ENCODE measurements around the gene SIGLEC1. TPM values are rescaled to one million over a fixed set of nuclear protein-coding genes. Genes with fewer than 3 reads are reported as not detected.

SIGLEC1 gene
- total RNA-seq, 1 experiment from 2014 or later = not detected

DNA sequence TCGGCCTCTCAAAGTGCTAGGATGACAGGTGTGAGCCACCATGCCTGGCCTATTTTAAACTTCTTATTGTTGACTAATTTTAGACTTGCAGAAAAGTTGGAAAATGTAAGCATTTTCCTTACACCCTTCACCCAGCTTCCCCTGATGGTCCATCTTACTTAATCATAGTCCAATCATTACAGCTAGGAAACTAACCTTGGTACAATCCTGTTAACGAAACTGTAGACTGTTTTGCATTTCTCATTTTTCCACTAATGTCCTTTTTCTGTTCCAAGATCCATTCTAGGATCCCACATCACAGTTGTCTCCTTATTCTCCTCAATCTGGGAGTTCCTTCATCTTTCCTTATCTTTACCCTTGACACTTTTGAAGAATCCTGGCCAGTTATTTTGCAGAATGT, 48.5 kb downstream of the SIGLEC1 start:
- TF ChIP-seq EZH2phosphoT487 (IDR thresholded peaks at IDR 0.05; ENCODE audit: borderline replicate concordance, low read length) = no peak
- TF ChIP-seq EZH2 (IDR thresholded peaks at IDR 0.05; ENCODE audit: low read length, unreplicated experiment) = no peak
- TF ChIP-seq CTCF (conservative IDR thresholded peaks at IDR 0.05; ENCODE audit: low read depth, low read length) = no peak
- intact Hi-C loops (cut with micrococcal nuclease) = no loop called here
- BruUV-seq (replicated peaks) = no TSS peak
- DNase-seq = no peak
- Histone ChIP-seq H3K4me1 (ENCODE audit: insufficient read depth, low read length) (no peaks in the 10 kb centered on the region), H4K20me1 (ENCODE audit: low read length) (no peaks in the 10 kb centered on the region), H3K4me3 (ENCODE audit: low read length) (no peak overlapping the region), H3K4me2 (ENCODE audit: low read length) (no peak overlapping the region), H3K27ac (ENCODE audit: low read length) (no peak overlapping the region), H3F3A (ENCODE audit: low read length, unreplicated experiment) (no peaks in the 10 kb centered on the region), H3K9ac (ENCODE audit: low read length) (no peak overlapping the region), H3K79me2 (ENCODE audit: low read length) (no peaks in the 10 kb centered on the region), H3K36me3 (ENCODE audit: low read depth, low read length) (no peaks in the 10 kb centered on the region), H3K9me2 (replicated peaks; ENCODE audit: low read length) (no peaks in the 10 kb centered on the region), H2AFZ (ENCODE audit: low read length) (no peak overlapping the region), H3K9me3 (ENCODE audit: low read length) (no peaks in the 10 kb centered on the region), H3K27me3 (ENCODE audit: low read length) (peaks cover 18% of the 10 kb centered on the region)
- POLR2A ChIA-PET (ENCODE audit: unreplicated experiment) = no interaction called here
- CTCF ChIA-PET = no interaction called here
- no peak for ATAC-seq

GRCh38 chr20:3663031-3663701, 49.2 kb downstream of the SIGLEC1 start, which contains the start of gene GFRA4:
TSS of gene GFRA4 (minus strand) at chr20:3663399. CDS start at chr20:3663399, 0 bp downstream.
- Histone ChIP-seq H3K36me3 (ENCODE audit: low read depth, low read length) (no peaks in the 10 kb centered on the region), H3K9ac (ENCODE audit: low read length) (no peak within 1 kb of the TSS), H3K4me2 (ENCODE audit: low read length) (no peak within 1 kb of the TSS), H4K20me1 (ENCODE audit: low read length) (no peaks in the 10 kb centered on the region), H3F3A (ENCODE audit: low read length, unreplicated experiment) (no peaks in the 10 kb centered on the region), H2AFZ (ENCODE audit: low read length) (no peak within 1 kb of the TSS), H3K79me2 (ENCODE audit: low read length) (no peaks in the 10 kb centered on the region), H3K9me3 (ENCODE audit: low read length) (no peaks in the 10 kb centered on the region), H3K4me1 (ENCODE audit: insufficient read depth, low read length) (no peaks in the 10 kb centered on the region), H3K9me2 (replicated peaks; ENCODE audit: low read length) (no peaks in the 10 kb centered on the region), H3K4me3 (ENCODE audit: low read length) (no peak within 1 kb of the TSS), H3K27ac (ENCODE audit: low read length) (no peak within 1 kb of the TSS), H3K27me3 (ENCODE audit: low read length) (peaks cover 18% of the 10 kb centered on the region)
- ChIA-PET CTCF (no interaction called here), POLR2A (ENCODE audit: unreplicated experiment) (no interaction called here)
- intact Hi-C loops (cut with micrococcal nuclease) = no loop called here
- TF ChIP-seq CTCF (conservative IDR thresholded peaks at IDR 0.05; ENCODE audit: low read depth, low read length) (no peak), EZH2 (IDR thresholded peaks at IDR 0.05; ENCODE audit: low read length, unreplicated experiment) (no peak), EZH2phosphoT487 (IDR thresholded peaks at IDR 0.05; ENCODE audit: borderline replicate concordance, low read length) (no peak)
- DNase-seq (no peak), ATAC-seq (no peak)
- no TSS peak for BruUV-seq (replicated peaks)

Other genes with a start within 250 kb of the SIGLEC1 start
- 26.1 and 29.6 TPM in 2 replicates for gene ATRN, start 241.6 kb downstream of the SIGLEC1 start, total RNA-seq (2014; rRNA removed)
- gene GFRA4, start 49.2 kb downstream of the SIGLEC1 start, total RNA-seq (2014; rRNA removed) = not detected in 2 replicates
- 0.11 TPM in 1 of 2 replicates, not detected in the other for gene ADAM33, start 30.6 kb downstream of the SIGLEC1 start, total RNA-seq (2014; rRNA removed)
- gene HSPA12B, start 20.1 kb upstream of the SIGLEC1 start, total RNA-seq (2014; rRNA removed) = not detected in 2 replicates
- gene ADISSP, start 55.2 kb upstream of the SIGLEC1 start, total RNA-seq (2014; rRNA removed) = 244 and 307 TPM in 2 replicates
- 2.0 and 2.6 TPM in 2 replicates for gene SPEF1, start 68.8 kb upstream of the SIGLEC1 start, total RNA-seq (2014; rRNA removed)
- 213 and 276 TPM in 2 replicates for gene CENPB, start 74.1 kb upstream of the SIGLEC1 start, total RNA-seq (2014; rRNA removed)
- 89.7 and 106 TPM in 2 replicates for gene CDC25B, start 83.7 kb upstream of the SIGLEC1 start, total RNA-seq (2014; rRNA removed)
- gene AP5S1, start 107.9 kb upstream of the SIGLEC1 start, total RNA-seq (2014; rRNA removed) = 28.5 and 31.4 TPM in 2 replicates
- gene MAVS, start 134.2 kb upstream of the SIGLEC1 start, total RNA-seq (2014; rRNA removed) = 38.7 and 44.8 TPM in 2 replicates
- gene PANK2, start 176.8 kb upstream of the SIGLEC1 start, total RNA-seq (2014; rRNA removed) = 50.8 and 52.1 TPM in 2 replicates